CD4-positive, alpha-beta T cell treated with Interleukin-15 for 1 hour (primary cell): Measurements from ENCODE around the gene SH3PXD2A.
A peak's percentile ranks its signal among the peaks of the same experiment; 100 is the strongest.
"Not testable (repeated sequence)": the region's sequence is repeated elsewhere in the genome, so short reads cannot be mapped to it uniquely, and the experiment has no call there.

Experiments used
- DNase-seq: peaks from one replicate; pipeline ENCODE4 v3.0.0-alpha.2; 2020

SH3PXD2A gene

GRCh38 chr10:103677486-103678177, 177.7 kb downstream of the SH3PXD2A start:
- DNase-seq, result no peak

- DNase-seq, result no peak
Observed at GRCh38 chr10:103676851-103677417, 178.4 kb downstream of the SH3PXD2A start.

GRCh38 chr10:103676058-103676785, 179.2 kb downstream of the SH3PXD2A start:
- no peak for DNase-seq

- DNase-seq, result no peak
Observed at GRCh38 chr10:103673606-103674005, 181.8 kb downstream of the SH3PXD2A start.

GRCh38 chr10:103672345-103672744, 183.0 kb downstream of the SH3PXD2A start:
- no peak for DNase-seq

GRCh38 chr10:103671126-103671895, 184.1 kb downstream of the SH3PXD2A start:
- DNase-seq, result no peak

- no peak for DNase-seq
Observed at GRCh38 chr10:103669944-103670343, 185.4 kb downstream of the SH3PXD2A start.

- no peak for DNase-seq
Observed at GRCh38 chr10:103669243-103669929, 186.0 kb downstream of the SH3PXD2A start.

GRCh38 chr10:103668351-103669242, 186.8 kb downstream of the SH3PXD2A start:
- no peak for DNase-seq

- DNase-seq, result no peak
Observed at GRCh38 chr10:103667356-103667755, 188.0 kb downstream of the SH3PXD2A start.

- no peak for DNase-seq
Observed at GRCh38 chr10:103666762-103667150, 188.6 kb downstream of the SH3PXD2A start.

- DNase-seq, result no peak
Observed at GRCh38 chr10:103666087-103666761, 189.2 kb downstream of the SH3PXD2A start.

GRCh38 chr10:103665162-103665889, 190.1 kb downstream of the SH3PXD2A start:
- no peak for DNase-seq

GRCh38 chr10:103663802-103664201, 191.6 kb downstream of the SH3PXD2A start:
- DNase-seq, result no peak

GRCh38 chr10:103663236-103663635, 192.1 kb downstream of the SH3PXD2A start:
- no peak for DNase-seq

- not testable (repeated sequence) for DNase-seq
Observed at GRCh38 chr10:103662704-103663103, 192.7 kb downstream of the SH3PXD2A start.

- peak; percentile 65 for DNase-seq
Observed at GRCh38 chr10:103661198-103661950, 194.0 kb downstream of the SH3PXD2A start.

- no peak for DNase-seq
Observed at GRCh38 chr10:103660364-103661197, 194.8 kb downstream of the SH3PXD2A start.
